Esophagus squamous epithelium (tissue), 5 donors: ENCODE results near the gene ARHGEF37. TPM values are rescaled to one million over a fixed set of nuclear protein-coding genes. Genes with fewer than 3 reads are reported as not detected.

Source experiments
- DNase-seq: peaks from one replicate; lab custom pipeline; 2025; lab: John Stamatoyannopoulos, UW
- H3K27ac ChIP-seq, 4 donors: fragments of 200-600 bp; sonication (generic); one replicate each; pipeline ENCODE4 v1.5.1; 2016 to 2019; ENCODE audit warnings: mild to moderate bottlenecking in 1 of 4
- H3K27me3 ChIP-seq, 4 donors: fragments of 200-600 bp; sonication (generic); 1 replicate in 3 of 4; 2 replicates in 1 of 4; pipeline versions ENCODE4 v1.5.1 to v1.6.0; 2017 to 2021; ENCODE audit warnings: antibody characterized with exemption in 1 of 4
- H3K36me3 ChIP-seq, 3 donors: fragments of 200-600 bp; sonication (generic); one replicate each; pipeline ENCODE4 v1.5.1; 2016 to 2019
- H3K4me1 ChIP-seq, 3 donors: fragments of 200-600 bp; sonication (generic); one replicate each; pipeline ENCODE4 v1.5.1; 2017 to 2019
- H3K4me3 ChIP-seq, 4 donors: fragments of 200-600 bp; sonication (generic); 1 replicate in 3 of 4; 2 replicates in 1 of 4; pipeline ENCODE4 v1.5.1; 2016 to 2019; ENCODE audit warnings: mild to moderate bottlenecking in 2 of 4, moderate library complexity in 1 of 4
- H3K9me3 ChIP-seq, 3 donors: fragments of 200-600 bp; sonication (generic); one replicate each; pipeline ENCODE4 v1.5.1; 2016 to 2019
- POLR2A ChIP-seq, 4 donors: fragments of 450-650 bp; IDR thresholded peaks; one replicate each; pipeline ENCODE4 v1.6.1; 2017; ENCODE audit warnings: antibody characterized with exemption in 4 of 4, mild to moderate bottlenecking in 4 of 4, moderate library complexity in 3 of 4
- WGBS, 2 donors: methylation state at CpG; one replicate each; pipeline ENCODE4 v1.1.5; 2018; 5-methylcytosine and 5-hydroxymethylcytosine counted together
- intact Hi-C: fragments of 100-400 bp; cut with DNase I; formaldehyde crosslinking; loops from one replicate; pipeline ENCODE4 v1.15.0; 2022
- total RNA-seq, 4 donors: library from RNA; depleted of rRNA; stranded (reverse); fragments of >200 nt; gene quantifications; one replicate each; pipeline ENCODE4 v1.1.0, GENCODE V29; 2016
- TF ChIP-seq, protein P1 (sequence below), 6 experiments: fragments of 450-650 bp in 4 of 6; fragments of 200-600 bp in 2 of 6; sonication (generic) in 2 of 6; IDR thresholded peaks; one replicate each; pipeline ENCODE4 v1.5.1; 2016 to 2019; ENCODE audit warnings: antibody characterized with exemption in 6 of 6, mild to moderate bottlenecking in 4 of 6, moderate library complexity in 4 of 6
- donor health status: DM: yes; HTN: yes; CAD: no.

ARHGEF37 gene
- total RNA-seq, 4 donors from 2014 or later = 14.5 to 29.3 (median 18.0) TPM

- peaks cover 0 to 26% (median 5%) of the 10 kb centered on the region in 3 donors for H3K4me1 ChIP-seq
- TF ChIP-seq, protein P1, sequence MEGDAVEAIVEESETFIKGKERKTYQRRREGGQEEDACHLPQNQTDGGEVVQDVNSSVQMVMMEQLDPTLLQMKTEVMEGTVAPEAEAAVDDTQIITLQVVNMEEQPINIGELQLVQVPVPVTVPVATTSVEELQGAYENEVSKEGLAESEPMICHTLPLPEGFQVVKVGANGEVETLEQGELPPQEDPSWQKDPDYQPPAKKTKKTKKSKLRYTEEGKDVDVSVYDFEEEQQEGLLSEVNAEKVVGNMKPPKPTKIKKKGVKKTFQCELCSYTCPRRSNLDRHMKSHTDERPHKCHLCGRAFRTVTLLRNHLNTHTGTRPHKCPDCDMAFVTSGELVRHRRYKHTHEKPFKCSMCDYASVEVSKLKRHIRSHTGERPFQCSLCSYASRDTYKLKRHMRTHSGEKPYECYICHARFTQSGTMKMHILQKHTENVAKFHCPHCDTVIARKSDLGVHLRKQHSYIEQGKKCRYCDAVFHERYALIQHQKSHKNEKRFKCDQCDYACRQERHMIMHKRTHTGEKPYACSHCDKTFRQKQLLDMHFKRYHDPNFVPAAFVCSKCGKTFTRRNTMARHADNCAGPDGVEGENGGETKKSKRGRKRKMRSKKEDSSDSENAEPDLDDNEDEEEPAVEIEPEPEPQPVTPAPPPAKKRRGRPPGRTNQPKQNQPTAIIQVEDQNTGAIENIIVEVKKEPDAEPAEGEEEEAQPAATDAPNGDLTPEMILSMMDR (IDR thresholded peaks at IDR 0.05) = no peak
- TF ChIP-seq POLR2A (IDR thresholded peaks at IDR 0.05) = no peak
- H3K9me3 ChIP-seq = no peaks in the 10 kb centered on the region
- H3K27ac ChIP-seq = peak overlapping the region in 1 of 4 donors; percentile 68
- no peaks in the 10 kb centered on the region for H3K27me3 ChIP-seq
- no peak overlapping the region for H3K4me3 ChIP-seq
- WGBS, 2 donors = 90 to 94% methylated on average over 4 to 5 of the region's 5 CpGs
- intact Hi-C loops = loop anchor here (5.0 kb wide), 1 partner anchor 191 kb away; no protein-coding TSS in a partner anchor
- no peaks in the 10 kb centered on the region for H3K36me3 ChIP-seq
- no peak for DNase-seq
Measured at GRCh38 chr5:149641600-149641999, 60.3 kb downstream of the ARHGEF37 start.

GRCh38 chr5:149643781-149644180 lies 62.5 kb downstream of the ARHGEF37 start:
- Histone ChIP-seq H3K4me3 (no peak overlapping the region), H3K36me3 (no peaks in the 10 kb centered on the region), H3K4me1 (peaks cover 0 to 23% (median 5%) of the 10 kb centered on the region in 3 donors), H3K27me3 (no peaks in the 10 kb centered on the region), H3K27ac (no peak overlapping the region), H3K9me3 (no peaks in the 10 kb centered on the region)
- DNase-seq = no peak
- 82 to 90% methylated on average over 5 to 6 of the region's 6 CpGs for WGBS, 2 donors
- intact Hi-C loops = loop anchor here (5.0 kb wide), 1 partner anchor 189 kb away; no protein-coding TSS in a partner anchor
- TF ChIP-seq POLR2A (IDR thresholded peaks at IDR 0.05) = no peak
- TF ChIP-seq, protein P1 (IDR thresholded peaks at IDR 0.05) = no peak

GRCh38 chr5:149644629-149645028 lies 63.3 kb downstream of the ARHGEF37 start:
- H3K4me1 ChIP-seq = peaks cover 0 to 18% (median 5%) of the 10 kb centered on the region in 3 donors
- no peaks in the 10 kb centered on the region for H3K36me3 ChIP-seq
- WGBS, 2 donors = 81% methylated on average over 4 of the region's 4 CpGs
- no peak for DNase-seq
- no peaks in the 10 kb centered on the region for H3K9me3 ChIP-seq
- H3K27me3 ChIP-seq = no peaks in the 10 kb centered on the region
- TF ChIP-seq, protein P1 (IDR thresholded peaks at IDR 0.05) = no peak
- no peak for TF ChIP-seq POLR2A (IDR thresholded peaks at IDR 0.05)
- H3K27ac ChIP-seq = no peak overlapping the region
- intact Hi-C loops = loop anchor here (5.0 kb wide), 1 partner anchor 188 kb away; no protein-coding TSS in a partner anchor
- H3K4me3 ChIP-seq = no peak overlapping the region

GRCh38 chr5:149645236-149645635 lies 63.9 kb downstream of the ARHGEF37 start:
- 74 to 84% methylated on average over 7 to 9 of the region's 9 CpGs for WGBS, 2 donors
- intact Hi-C loops = no loop called here
- no peak overlapping the region for H3K27ac ChIP-seq
- peaks cover 0 to 12% (median 5%) of the 10 kb centered on the region in 3 donors for H3K4me1 ChIP-seq
- H3K4me3 ChIP-seq = no peak overlapping the region
- no peaks in the 10 kb centered on the region for H3K36me3 ChIP-seq
- no peaks in the 10 kb centered on the region for H3K9me3 ChIP-seq
- H3K27me3 ChIP-seq = no peaks in the 10 kb centered on the region
- no peak for DNase-seq
- TF ChIP-seq, protein P1 (IDR thresholded peaks at IDR 0.05) = no peak
- TF ChIP-seq POLR2A (IDR thresholded peaks at IDR 0.05) = no peak

DNA sequence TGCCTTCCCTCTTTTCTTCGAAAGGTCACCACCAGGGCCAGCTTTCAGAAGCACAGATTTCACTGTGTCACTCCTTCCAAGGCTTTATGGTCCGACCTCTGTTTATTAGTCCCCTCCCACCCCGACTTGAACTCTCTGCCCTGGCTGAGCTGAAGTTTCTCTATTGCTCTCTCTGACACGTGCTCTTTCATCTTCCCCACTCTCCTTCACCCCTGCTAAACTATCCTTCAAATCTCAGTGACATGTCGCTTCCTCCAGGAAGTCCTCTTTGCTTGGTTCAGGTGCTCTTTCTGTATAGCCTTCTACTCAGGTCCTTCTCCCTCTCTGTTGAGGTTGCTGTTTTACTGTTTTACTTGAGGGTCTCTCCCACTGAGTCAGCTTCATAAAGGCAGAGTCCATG lies 64.4 kb downstream of the ARHGEF37 start:
- intact Hi-C loops = no loop called here
- 55 to 66% methylated on average over 5 of the region's 5 CpGs for WGBS, 2 donors
- no peak for DNase-seq
- no peak for TF ChIP-seq POLR2A (IDR thresholded peaks at IDR 0.05)
- Histone ChIP-seq H3K4me1 (peaks cover 0 to 7% (median 2%) of the 10 kb centered on the region in 3 donors), H3K9me3 (no peaks in the 10 kb centered on the region), H3K27me3 (no peaks in the 10 kb centered on the region), H3K27ac (no peak overlapping the region), H3K4me3 (no peak overlapping the region), H3K36me3 (no peaks in the 10 kb centered on the region)
